ENCODE results near the gene ANGPT4.
"Not testable (repeated sequence)": the region's sequence is repeated elsewhere in the genome, so short reads cannot be mapped to it uniquely, and the experiment has no call there.

ANGPT4 gene

DNA sequence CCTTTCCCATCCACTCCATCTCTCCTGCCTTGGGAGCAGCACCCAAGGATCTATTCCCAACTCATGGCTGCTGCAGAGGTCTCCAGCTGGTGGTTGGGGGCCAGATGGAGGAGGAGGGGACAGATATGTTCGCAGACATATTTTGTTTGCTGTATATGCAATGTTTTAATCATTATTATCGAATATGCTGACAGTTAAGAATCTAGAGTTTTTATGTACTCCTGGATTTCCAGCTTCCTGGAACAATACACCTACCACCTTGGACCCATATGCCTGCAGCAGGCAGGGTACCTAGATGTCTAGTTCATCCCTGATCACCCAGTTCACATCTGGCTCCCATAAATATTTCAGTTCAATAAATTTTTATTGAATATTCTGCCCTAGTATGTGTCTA is 73.6 kb downstream of the ANGPT4 start:
- no peak for DNase-seq

GRCh38 chr20:841568-842546 is 74.3 kb downstream of the ANGPT4 start:
- no peak for DNase-seq

DNA sequence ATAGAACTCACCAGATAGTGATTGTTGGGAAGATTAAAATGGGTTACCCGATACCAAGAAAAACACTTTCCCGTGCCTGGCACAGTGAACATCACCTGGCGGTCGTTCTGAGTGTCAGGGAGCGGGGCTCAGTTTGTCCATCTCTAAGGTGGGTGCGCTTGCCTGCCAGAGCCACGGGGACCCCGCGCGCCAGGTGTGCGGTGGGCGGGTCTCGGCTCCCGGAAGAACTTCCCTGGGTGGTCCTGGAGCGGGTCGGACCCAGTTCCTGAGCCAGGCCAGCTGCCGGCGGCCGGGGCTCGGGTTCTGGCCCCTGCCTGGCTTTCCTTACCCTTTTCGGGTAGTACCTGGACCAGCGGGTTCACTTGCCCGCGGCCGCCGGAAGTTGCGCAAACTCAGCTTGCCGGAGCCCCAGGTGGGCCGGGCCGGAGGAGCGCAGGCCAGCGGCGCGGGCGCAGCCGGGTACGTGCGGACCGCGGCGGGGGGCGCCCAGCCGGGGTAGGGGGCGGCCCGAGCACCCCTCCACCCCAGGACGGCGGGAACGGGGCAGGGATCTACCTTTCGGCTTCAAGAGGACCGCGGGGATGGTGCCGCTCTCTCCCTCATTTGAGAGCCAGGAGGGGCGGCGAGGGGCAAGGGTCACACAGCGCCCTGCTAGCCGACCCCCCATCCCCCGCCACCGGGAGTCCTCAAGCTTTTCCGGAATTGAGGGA is 75.1 kb downstream of the ANGPT4 start:
- DNase-seq: no peak

- no peak for DNase-seq
Measured at GRCh38 chr20:840503-840857, 75.7 kb downstream of the ANGPT4 start.

- DNase-seq: no peak
Measured at GRCh38 chr20:839626-840025, 76.5 kb downstream of the ANGPT4 start.

- DNase-seq: no peak
Measured at GRCh38 chr20:839015-839414, 77.1 kb downstream of the ANGPT4 start.

DNA sequence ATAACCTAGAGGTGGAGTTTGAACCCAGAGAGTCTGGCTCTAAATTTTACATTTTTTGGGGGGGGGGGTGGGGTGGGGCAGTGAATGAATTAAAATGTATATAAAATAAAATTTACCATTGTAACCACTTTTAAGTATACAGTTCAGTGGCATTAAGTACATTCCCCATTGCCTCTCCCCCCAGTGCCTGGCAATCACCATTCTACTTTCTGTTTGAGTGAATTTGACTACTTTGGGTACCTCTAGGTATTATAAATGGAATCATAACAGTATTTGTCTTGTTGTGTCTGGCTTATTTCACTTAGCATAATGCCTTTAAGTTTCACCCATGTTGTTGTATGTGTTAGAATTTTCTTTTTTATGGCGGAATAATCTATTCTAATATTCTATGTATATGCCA is 79.9 kb downstream of the ANGPT4 start:
- DNase-seq: no peak

DNA sequence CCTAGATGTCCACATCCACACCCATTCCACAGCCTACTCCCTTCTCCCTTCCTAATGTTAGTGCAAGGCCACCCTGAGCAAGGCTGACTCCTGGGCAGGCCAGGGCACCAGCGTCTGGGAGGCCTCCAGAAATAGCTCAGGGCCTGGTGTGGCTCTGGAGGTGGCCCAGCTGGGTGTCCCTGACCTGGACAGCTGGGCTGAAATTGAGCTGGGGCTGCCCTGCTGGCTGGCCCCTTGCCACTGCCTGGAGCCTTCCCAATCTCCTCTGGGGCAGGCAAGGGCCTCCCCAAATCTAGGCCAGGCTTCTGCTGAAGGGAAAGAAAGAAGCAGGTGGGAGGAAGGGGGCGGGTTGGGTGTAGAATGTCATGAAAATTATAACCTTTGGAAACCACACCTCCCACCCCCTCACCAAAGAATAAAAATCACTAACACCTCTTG is 80.5 kb downstream of the ANGPT4 start:
- no peak for DNase-seq

- no peak for DNase-seq
Measured at GRCh38 chr20:834151-834746, 81.9 kb downstream of the ANGPT4 start.

DNA sequence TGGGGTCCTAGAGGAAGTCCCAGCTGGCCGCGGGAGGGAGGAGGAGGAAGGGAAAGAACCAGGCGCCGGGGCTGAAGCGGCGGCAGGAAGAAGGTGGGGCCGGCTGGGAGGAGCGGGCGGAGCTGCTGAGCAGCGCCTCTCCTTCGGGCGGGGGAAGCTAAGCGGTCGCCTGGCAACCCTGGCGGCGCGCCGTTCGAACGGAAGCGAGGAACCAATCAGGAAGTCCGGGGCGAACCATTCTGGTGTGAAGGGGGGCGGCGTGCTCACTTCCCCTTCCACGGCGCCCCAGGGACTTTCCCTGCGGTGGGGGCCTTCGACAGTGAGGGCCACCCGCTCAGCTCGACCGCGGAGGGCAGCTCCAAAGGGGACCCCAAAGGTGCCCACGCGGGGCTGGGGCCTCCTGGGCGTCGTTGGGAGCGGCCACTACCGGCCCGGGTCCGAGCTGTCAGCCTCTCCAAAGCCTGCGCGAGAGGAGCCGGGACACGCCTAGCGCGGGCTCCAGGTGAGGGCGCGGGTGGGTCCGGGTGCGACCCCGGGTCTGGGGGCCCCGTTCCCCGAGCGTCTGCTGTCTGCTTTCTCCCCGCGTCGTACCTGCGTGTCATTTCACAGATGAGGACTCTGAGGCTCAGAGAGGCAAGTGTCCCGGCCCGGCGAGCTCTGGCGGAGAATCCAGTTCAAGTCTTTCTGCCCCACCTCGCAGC is 82.5 kb downstream of the ANGPT4 start, which contains the start of gene FAM110A:
Gene FAM110A (plus strand): TSS at position 266 of the 701 bp plus-strand sequence. CDS start 11,090 bp downstream, outside the sequence.
- peak; percentile 96 for DNase-seq

DNA sequence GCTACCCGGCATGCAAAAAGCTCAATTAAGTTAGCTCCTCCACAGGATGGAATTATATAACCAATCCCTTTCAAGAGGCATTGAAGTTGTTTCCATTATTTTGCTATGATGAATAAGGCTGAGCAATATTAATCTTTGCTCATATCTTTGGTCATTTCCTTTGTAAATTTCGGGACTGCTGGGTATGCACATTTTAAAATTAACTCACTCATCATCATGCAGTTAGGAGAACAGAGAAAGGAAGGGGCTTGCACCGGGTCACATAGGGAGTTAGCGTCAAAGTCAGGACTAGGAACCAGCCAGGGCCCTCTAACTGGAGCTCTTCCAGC is 83.0 kb downstream of the ANGPT4 start:
- DNase-seq: peak; percentile 67

- no peak for DNase-seq
Measured at GRCh38 chr20:831956-832355, 84.2 kb downstream of the ANGPT4 start.

GRCh38 chr20:831251-831650 is 84.9 kb downstream of the ANGPT4 start:
- DNase-seq: no peak

DNA sequence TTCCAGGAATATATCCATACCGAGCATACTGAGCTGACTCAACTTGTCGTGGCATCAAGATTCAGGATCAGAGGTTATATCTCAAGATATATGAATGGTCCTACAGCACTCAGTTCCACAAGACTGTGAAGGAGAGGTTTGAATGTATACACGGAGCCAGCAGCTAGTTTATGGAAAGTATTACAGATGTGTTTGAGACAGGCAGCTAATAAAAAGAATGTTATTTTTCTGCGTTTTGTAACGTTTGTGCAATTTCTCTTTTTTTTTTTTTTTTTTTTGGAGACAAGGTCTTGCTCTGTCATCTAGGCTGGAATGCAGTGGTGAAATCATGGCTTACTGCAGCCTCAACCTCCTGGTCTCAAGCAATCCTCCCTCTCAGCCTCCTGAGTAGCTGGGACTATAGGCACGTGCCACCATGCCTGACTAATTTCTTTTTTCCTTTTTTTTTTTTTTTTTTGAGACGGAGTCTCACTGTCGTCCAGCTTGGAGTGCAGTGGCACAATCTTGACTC is 86.1 kb downstream of the ANGPT4 start:
- DNase-seq: peak; percentile 17

DNA sequence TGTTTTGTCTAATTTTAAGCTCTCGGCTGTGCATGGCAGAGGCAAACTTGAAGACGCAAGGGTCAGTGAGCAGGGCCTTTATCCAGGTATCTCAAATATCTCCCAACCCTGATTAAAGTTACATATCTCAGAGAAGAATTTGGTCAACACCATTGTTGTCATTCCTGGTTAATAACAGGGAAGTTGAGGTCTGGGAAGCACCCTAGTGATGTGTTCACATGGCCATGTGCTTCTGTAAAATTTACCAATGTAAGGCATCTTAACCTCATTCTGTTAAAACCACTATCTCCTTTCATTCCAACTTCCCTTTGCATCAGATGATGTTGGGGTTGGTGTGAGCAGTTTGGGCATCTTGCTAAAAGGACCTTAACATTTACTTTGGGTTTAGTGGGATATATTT is 86.6 kb downstream of the ANGPT4 start:
- DNase-seq: no peak

GRCh38 chr20:828987-829386 is 87.1 kb downstream of the ANGPT4 start:
- DNase-seq: no peak

- DNase-seq: not testable (repeated sequence)
Measured at GRCh38 chr20:827981-828380, 88.2 kb downstream of the ANGPT4 start.

- no peak for DNase-seq
Measured at GRCh38 chr20:826695-827323, 89.3 kb downstream of the ANGPT4 start.

GRCh38 chr20:825710-826421 is 90.3 kb downstream of the ANGPT4 start:
- DNase-seq: no peak

GRCh38 chr20:824916-825315 is 91.2 kb downstream of the ANGPT4 start:
- no peak for DNase-seq

GRCh38 chr20:824490-824889 is 91.6 kb downstream of the ANGPT4 start:
- no peak for DNase-seq

GRCh38 chr20:823574-823902 is 92.6 kb downstream of the ANGPT4 start:
- DNase-seq: no peak

Data from HCEC 1CT (cell line).